Ovary (tissue), 9 donors: Measurements from ENCODE around the gene GRB2. TPM values are rescaled to one million over a fixed set of nuclear protein-coding genes. Genes with fewer than 3 reads are reported as not detected.

Experiments used
- DNase-seq, 5 donors: peaks; one replicate each; pipeline ENCODE4 v3.0.0-alpha.2; 2019 to 2020
- H3K27ac ChIP-seq, 2 donors: fragments of 200-600 bp; one replicate each; pipeline versions ENCODE4 v1.5.1 to v1.8.0; 2019 to 2022
- H3K27me3 ChIP-seq: fragments of 200-600 bp; one replicate; pipeline ENCODE4 v1.8.0; 2022
- H3K36me3 ChIP-seq: fragments of 200-600 bp; sonication (generic); one replicate; pipeline ENCODE4 v1.5.1; 2019
- H3K4me1 ChIP-seq: one replicate; pipeline ENCODE4 v1.8.1; 2013; ENCODE audit warnings: mild to moderate bottlenecking, moderate library complexity; ENCODE audit not compliant: insufficient read depth
- H3K4me3 ChIP-seq: fragments of 200-600 bp; sonication (generic); one replicate; pipeline ENCODE4 v1.5.1; 2017
- H3K9me3 ChIP-seq, 2 donors: fragments of 200-600 bp in 1 of 2; sonication (generic) in 1 of 2; one replicate each; pipeline versions ENCODE4 v1.5.1 to v1.8.1; 2013 to 2019; ENCODE audit warnings: mild to moderate bottlenecking in 1 of 2, moderate library complexity in 1 of 2
- CTCF ChIP-seq, 3 donors: fragments of 450-650 bp in 2 of 3; fragments of 200-600 bp in 1 of 3; IDR thresholded peaks; one replicate each; pipeline versions ENCODE4 v1.5.1 to v1.8.0; 2016 to 2022; ENCODE audit warnings: antibody characterized with exemption in 3 of 3, mild to moderate bottlenecking in 1 of 3
- EP300 ChIP-seq: sonication (generic); formaldehyde crosslinking; IDR thresholded peaks from one replicate; pipeline ENCODE4 v1.6.1; 2017; ENCODE audit warnings: antibody characterized with exemption
- POLR2A ChIP-seq: fragments of 450-650 bp; IDR thresholded peaks from one replicate; pipeline ENCODE4 v1.6.1; 2017; ENCODE audit warnings: antibody characterized with exemption, mild to moderate bottlenecking, moderate library complexity
- WGBS, 3 donors: extraction: QIAGEN DNeasy Blood & Tissue Kit in 1 of 3; methylation state at CpG; one replicate each; pipeline versions ENCODE4 v1.1.5 to v1.1.7; 2013 to 2017; 5-methylcytosine and 5-hydroxymethylcytosine counted together
- intact Hi-C, 4 donors: fragments of 100-400 bp; cut with DNase I; formaldehyde crosslinking; loops; one replicate each; pipeline versions ENCODE4 v1.11.0 to v1.15.1; 2022 to 2023
- polyA plus RNA-seq, 2 donors: library from polyadenylated mRNA; stranded (reverse); fragments of 200-250 nt in 1 of 2; fragments of 350-450 nt in 1 of 2; fragmentation: Illumina TruSeq in 1 of 2; extraction: RNeasy Lipid Tissue Mini Kit (QIAGEN cat#74804) in 1 of 2; gene quantifications; one replicate each; pipeline ENCODE4 v1.2.3, GENCODE V29; 2013 to 2014
- total RNA-seq, 7 donors: library from RNA; depleted of rRNA in 2 of 7; stranded (reverse); fragments of >200 nt in 2 of 7; fragmentation: NEBNext Ultra II Directional in 3 of 7; extraction: Animal tissue kit (Norgen Biotek cat#: 25700) in 3 of 7; gene quantifications; one replicate each; pipeline versions ENCODE4 v1.1.0 to v1.2.4, GENCODE V29; 2016 to 2023
- donor health status: DM: no; HTN: no; CAD: no; lungs with moderate emphysema.
- donor health status: DM: no; HTN: no; CAD: no.
- donor health status: Bipolar disorder and iron deficiency.
- donor health status: DM: yes; HTN: yes; CAD: no.
- donor health status: DM: no; HTN: no; CAD: no.
- donor health status: DM: yes; HTN: yes; CAD: no.

Gene GRB2
- total and polyA plus RNA-seq, 9 donors, result 41.5 to 88.2 (median 62.6) TPM

GRCh38 chr17:75410141-75410540 is 4.7 kb upstream of the GRB2 start:
- TF ChIP-seq POLR2A, result no peak
- no peak for TF ChIP-seq EP300
- no peak for TF ChIP-seq CTCF (IDR thresholded peaks at IDR 0.05)
- Histone ChIP-seq H3K27me3 (no peaks in the 10 kb centered on the region), H3K4me3 (no peak overlapping the region), H3K27ac (no peak overlapping the region), H3K36me3 (no peaks in the 10 kb centered on the region), H3K4me1 (no peaks in the 10 kb centered on the region), H3K9me3 (no peaks in the 10 kb centered on the region)
- no peak for DNase-seq
- intact Hi-C loops, result loop anchor here in 1 of 4 donors (5.0 kb wide), 1 partner anchor 88 kb away; no protein-coding TSS in a partner anchor
- WGBS, 3 donors, result 69 to 81% (median 74%) methylated on average over 4 of the region's 4 CpGs

GRCh38 chr17:75407655-75408352 is 2.3 kb upstream of the GRB2 start:
- no peaks in the 10 kb centered on the region for H3K9me3 ChIP-seq
- intact Hi-C loops, result loop anchor here in 1 of 4 donors (5.0 kb wide), 1 partner anchor 136 kb away; the partner anchor contains the start of gene MIF4GD
- H3K27me3 ChIP-seq, result no peaks in the 10 kb centered on the region
- DNase-seq, result no peak
- WGBS, 3 donors, result 75 to 84% (median 81%) methylated on average over 2 of the region's 2 CpGs
- no peak for TF ChIP-seq EP300
- no peak for TF ChIP-seq POLR2A
- TF ChIP-seq CTCF (IDR thresholded peaks at IDR 0.05), result no peak
- H3K27ac ChIP-seq, result no peak overlapping the region
- no peak overlapping the region for H3K4me3 ChIP-seq
- no peaks in the 10 kb centered on the region for H3K36me3 ChIP-seq
- peaks cover 1% of the 10 kb centered on the region for H3K4me1 ChIP-seq

- H3K4me3 ChIP-seq, result peak overlapping the region; percentile 87
- 2 to 4% (median 2%) methylated on average over 9 of the region's 9 CpGs for WGBS, 3 donors
- intact Hi-C loops, result loop anchor here in 1 of 4 donors (5.0 kb wide), 1 partner anchor 134 kb away; the partner anchor contains the start of gene MIF4GD
- H3K27ac ChIP-seq, result no peak overlapping the region
- no peak for DNase-seq
- H3K4me1 ChIP-seq, result peaks cover 1% of the 10 kb centered on the region
- H3K27me3 ChIP-seq, result no peaks in the 10 kb centered on the region
- TF ChIP-seq POLR2A, result no peak
- no peak for TF ChIP-seq CTCF (IDR thresholded peaks at IDR 0.05)
- no peak for TF ChIP-seq EP300
- no peaks in the 10 kb centered on the region for H3K36me3 ChIP-seq
- no peaks in the 10 kb centered on the region for H3K9me3 ChIP-seq
Measured at GRCh38 chr17:75406222-75406615, 741 bp upstream of the GRB2 start.

- 0 to 1% (median 1%) methylated on average over 30 to 37 of the region's 37 CpGs for WGBS, 3 donors
- peak in 4 of 5 donors; percentile 33 to 64 (median 50) for DNase-seq
- peak overlapping the region; percentile 26 to 80 for H3K27ac ChIP-seq
- intact Hi-C loops, result loop anchor here in 2 of 4 donors (2.0 to 5.0 kb wide), 2 partner anchors 82 to 133 kb away; partner anchors contain the start of gene MIF4GD (in 1 of the 2)
- no peaks in the 10 kb centered on the region for H3K9me3 ChIP-seq
- peaks cover 3% of the 10 kb centered on the region for H3K4me1 ChIP-seq
- no peaks in the 10 kb centered on the region for H3K36me3 ChIP-seq
- no peaks in the 10 kb centered on the region for H3K27me3 ChIP-seq
- TF ChIP-seq EP300 (no peak), POLR2A (no peak), CTCF (IDR thresholded peaks at IDR 0.05) (no peak)
- H3K4me3 ChIP-seq, result peak overlapping the region; percentile 87
Measured at GRCh38 chr17:75404731-75405364, 630 bp downstream of the GRB2 start.
